Colonic mucosa (tissue), 4 donors: ENCODE measurements around the gene GTF2IRD2. TPM values are rescaled to one million over a fixed set of nuclear protein-coding genes. Genes with fewer than 3 reads are reported as not detected.
"Not testable (repeated sequence)": the region's sequence is repeated elsewhere in the genome, so short reads cannot be mapped to it uniquely, and the experiment has no call there.

ENCODE experiments used
- DNase-seq: peaks from one replicate; pipeline ENCODE4 v3.0.0-alpha.2; 2020
- H3K27ac ChIP-seq: fragments of 200-600 bp; one replicate; pipeline ENCODE4 v1.8.0; 2021
- H3K27me3 ChIP-seq: fragments of 200-600 bp; one replicate; pipeline ENCODE4 v1.8.0; 2021
- H3K36me3 ChIP-seq: fragments of 200-600 bp; one replicate; pipeline ENCODE4 v1.8.0; 2021
- H3K4me1 ChIP-seq: fragments of 200-600 bp; one replicate; pipeline ENCODE4 v1.8.0; 2021; ENCODE audit warnings: mild to moderate bottlenecking
- H3K4me3 ChIP-seq: fragments of 200-600 bp; one replicate; pipeline ENCODE4 v1.8.0; 2021
- H3K9ac ChIP-seq, 2 donors: one replicate each; pipeline ENCODE4 v1.7.0; 2013; ENCODE audit warnings: control low read depth in 2 of 2, low read depth in 2 of 2, low read length in 2 of 2
- H3K9me3 ChIP-seq: fragments of 200-600 bp; one replicate; pipeline ENCODE4 v1.8.0; 2021
- intact Hi-C: fragments of 100-400 bp; cut with DNase I; formaldehyde crosslinking; loops from one replicate; pipeline ENCODE4 v1.14.1; 2022
- total RNA-seq, 2 donors: library from RNA; stranded (reverse); fragmentation: NEBNext Ultra II Directional in 1 of 2; extraction: Animal tissue kit (Norgen Biotek cat#: 25700) in 1 of 2; gene quantifications; one replicate each; pipeline ENCODE4 v1.2.1, GENCODE V29; 2021
- donor health status: healthy.
- donor health status: DM: no; HTN: no; CAD: no.
- donor health status: DM: no; HTN: no; CAD: no.

GTF2IRD2 gene
- total RNA-seq, result 10 to 100 TPM in 1 of 2 donors, 1 to 10 TPM in 1; 6.4 to 19.6 TPM

GRCh38 chr7:74850833-74851721 is at the start of gene GTF2IRD2:
Gene GTF2IRD2, minus strand, starts transcription at chr7:74851605. Its CDS starts 15,227 bp downstream, at chr7:74836378.
- Histone ChIP-seq H3K4me3 (peak within 1 kb of the TSS; percentile 15), H3K27ac (peak within 1 kb of the TSS; percentile 75)
- H3K27me3 ChIP-seq, H3K4me1 ChIP-seq, DNase-seq, H3K36me3 ChIP-seq, H3K9me3 ChIP-seq, H3K9ac ChIP-seq, intact Hi-C loops: not testable (repeated sequence)

GRCh38 chr7:74890158-74891123 is 39.0 kb upstream of the GTF2IRD2 start:
- H3K4me1 ChIP-seq, H3K9me3 ChIP-seq, H3K36me3 ChIP-seq, intact Hi-C loops, H3K27me3 ChIP-seq: not testable (repeated sequence)
- peak overlapping the region; percentile 54 for H3K4me3 ChIP-seq
- peak overlapping the region in 1 of 2 donors; percentile 60 for H3K9ac ChIP-seq
- H3K27ac ChIP-seq, result peak overlapping the region; percentile 77
- peak; percentile 89 for DNase-seq

GRCh38 chr7:74889518-74890129 is 38.2 kb upstream of the GTF2IRD2 start:
- intact Hi-C loops, DNase-seq, H3K9ac ChIP-seq, H3K36me3 ChIP-seq, H3K4me3 ChIP-seq, H3K27me3 ChIP-seq, H3K9me3 ChIP-seq, H3K4me1 ChIP-seq, H3K27ac ChIP-seq: not testable (repeated sequence)

GRCh38 chr7:74885295-74885694 is 33.9 kb upstream of the GTF2IRD2 start:
- DNase-seq, H3K36me3 ChIP-seq, H3K9me3 ChIP-seq, intact Hi-C loops, H3K9ac ChIP-seq, H3K27me3 ChIP-seq, H3K27ac ChIP-seq, H3K4me1 ChIP-seq, H3K4me3 ChIP-seq: not testable (repeated sequence)

- H3K4me3 ChIP-seq, H3K9ac ChIP-seq, H3K9me3 ChIP-seq, DNase-seq, H3K4me1 ChIP-seq, intact Hi-C loops, H3K27ac ChIP-seq, H3K36me3 ChIP-seq, H3K27me3 ChIP-seq: not testable (repeated sequence)
Observed at GRCh38 chr7:74882110-74882509, 30.7 kb upstream of the GTF2IRD2 start.

GRCh38 chr7:74874748-74875512 is 23.5 kb upstream of the GTF2IRD2 start:
- H3K9me3 ChIP-seq, H3K4me3 ChIP-seq, H3K9ac ChIP-seq, H3K27me3 ChIP-seq, H3K4me1 ChIP-seq, H3K36me3 ChIP-seq, H3K27ac ChIP-seq, intact Hi-C loops: not testable (repeated sequence)
- peak; percentile 44 for DNase-seq

GRCh38 chr7:74874104-74874747 is 22.8 kb upstream of the GTF2IRD2 start:
- H3K9me3 ChIP-seq, H3K36me3 ChIP-seq, H3K27me3 ChIP-seq, H3K4me3 ChIP-seq, H3K27ac ChIP-seq, DNase-seq, H3K9ac ChIP-seq, intact Hi-C loops, H3K4me1 ChIP-seq: not testable (repeated sequence)

GRCh38 chr7:74872542-74872941 is 21.1 kb upstream of the GTF2IRD2 start:
- H3K9ac ChIP-seq, H3K4me3 ChIP-seq, DNase-seq, H3K36me3 ChIP-seq, H3K9me3 ChIP-seq, H3K27ac ChIP-seq, intact Hi-C loops, H3K27me3 ChIP-seq, H3K4me1 ChIP-seq: not testable (repeated sequence)

- H3K27ac ChIP-seq, intact Hi-C loops, H3K9ac ChIP-seq, H3K27me3 ChIP-seq, H3K4me3 ChIP-seq, H3K4me1 ChIP-seq, H3K9me3 ChIP-seq, DNase-seq, H3K36me3 ChIP-seq: not testable (repeated sequence)
Observed at GRCh38 chr7:74865777-74866176, 14.4 kb upstream of the GTF2IRD2 start.

- DNase-seq, intact Hi-C loops, H3K4me1 ChIP-seq, H3K4me3 ChIP-seq, H3K27ac ChIP-seq, H3K9me3 ChIP-seq, H3K36me3 ChIP-seq, H3K27me3 ChIP-seq, H3K9ac ChIP-seq: not testable (repeated sequence)
Observed at GRCh38 chr7:74849853-74850252, 1.6 kb downstream of the GTF2IRD2 start.

- intact Hi-C loops, H3K4me3 ChIP-seq, H3K9ac ChIP-seq, H3K36me3 ChIP-seq, H3K4me1 ChIP-seq, DNase-seq, H3K9me3 ChIP-seq, H3K27ac ChIP-seq, H3K27me3 ChIP-seq: not testable (repeated sequence)
Observed at GRCh38 chr7:74830411-74830810, 21.0 kb downstream of the GTF2IRD2 start.

- DNase-seq, H3K9me3 ChIP-seq, H3K4me1 ChIP-seq, H3K36me3 ChIP-seq, intact Hi-C loops, H3K9ac ChIP-seq, H3K27me3 ChIP-seq, H3K27ac ChIP-seq, H3K4me3 ChIP-seq: not testable (repeated sequence)
Observed at GRCh38 chr7:74829959-74830358, 21.4 kb downstream of the GTF2IRD2 start.
